Epithelial cell of proximal tubule (primary cell): ENCODE results near the gene SCGB1A1. TPM values are rescaled to one million over a fixed set of nuclear protein-coding genes. Genes with fewer than 3 reads are reported as not detected.

Experiments used
- DNase-seq: peaks from one replicate; pipeline ENCODE4 v3.0.0-alpha.2; 2011; ENCODE audit warnings: low read depth
- H3K4me3 ChIP-seq: 2 replicates; pipeline ENCODE4 v1.5.1; 2011; ENCODE audit warnings: low read depth, mild to moderate bottlenecking, low read length
- CTCF ChIP-seq: conservative IDR thresholded peaks from 2 replicates; pipeline ENCODE4 v1.5.1; 2012; ENCODE audit warnings: low read depth, mild to moderate bottlenecking, low read length
- total RNA-seq: library from RNA; depleted of rRNA; stranded (reverse); fragments of >200 nt; gene quantifications from 2 replicates; pipeline ENCODE4 v1.2.3, GENCODE V29; 2015

The SCGB1A1 gene
- total RNA-seq, 1 donor from 2014 or later: not detected

- no peak for DNase-seq
- no peak for TF ChIP-seq CTCF
- no peak overlapping the region for H3K4me3 ChIP-seq
These were observed 17.0 kb upstream of the SCGB1A1 start for GRCh38 chr11:62401811-62402210.

GRCh38 chr11:62402226-62402959, 16.4 kb upstream of the SCGB1A1 start:
- TF ChIP-seq CTCF: no peak
- H3K4me3 ChIP-seq: no peak overlapping the region
- DNase-seq: no peak

- H3K4me3 ChIP-seq: no peak overlapping the region
- no peak for TF ChIP-seq CTCF
- DNase-seq: no peak
These were observed 15.7 kb upstream of the SCGB1A1 start for GRCh38 chr11:62402960-62403730.

GRCh38 chr11:62404435-62404834, 14.4 kb upstream of the SCGB1A1 start:
- no peak for TF ChIP-seq CTCF
- H3K4me3 ChIP-seq: no peak overlapping the region
- DNase-seq: no peak

- TF ChIP-seq CTCF: no peak
- H3K4me3 ChIP-seq: no peak overlapping the region
- DNase-seq: no peak
These were observed 13.9 kb upstream of the SCGB1A1 start for GRCh38 chr11:62404901-62405300.

- TF ChIP-seq CTCF: no peak
- DNase-seq: no peak
- H3K4me3 ChIP-seq: no peak overlapping the region
These were observed 12.8 kb upstream of the SCGB1A1 start for GRCh38 chr11:62406034-62406433.
